ENCODE data around the gene THSD4.

The THSD4 gene

GRCh38 chr15:71623111-71623510, 507.8 kb downstream of the THSD4 start:
- no peak for DNase-seq (ENCODE audit: low read depth in 2 of 2)

DNA sequence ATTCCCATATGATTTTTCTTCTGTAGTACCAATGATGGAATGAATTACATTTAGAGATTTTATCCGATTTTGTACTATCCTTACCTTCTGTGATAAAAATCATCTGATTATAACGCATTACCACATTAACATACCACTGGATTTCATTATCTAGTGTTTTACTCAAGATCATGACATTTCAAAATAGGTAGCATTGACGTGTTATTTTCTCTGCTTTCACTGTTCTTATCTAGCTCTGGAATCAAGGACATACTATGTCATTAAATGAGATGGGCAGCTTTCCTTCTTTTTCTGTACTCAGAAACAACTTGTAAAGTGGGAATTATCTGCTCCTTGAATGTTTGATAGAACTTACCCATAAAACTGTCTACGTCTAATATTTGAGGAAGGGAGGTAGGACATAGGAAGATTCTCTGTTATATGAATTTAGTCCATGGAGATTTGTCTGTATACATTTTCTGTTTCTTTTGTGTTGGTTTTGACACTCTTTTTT, 511.4 kb downstream of the THSD4 start:
- no peak for DNase-seq (ENCODE audit: low read depth in 2 of 2)

DNA sequence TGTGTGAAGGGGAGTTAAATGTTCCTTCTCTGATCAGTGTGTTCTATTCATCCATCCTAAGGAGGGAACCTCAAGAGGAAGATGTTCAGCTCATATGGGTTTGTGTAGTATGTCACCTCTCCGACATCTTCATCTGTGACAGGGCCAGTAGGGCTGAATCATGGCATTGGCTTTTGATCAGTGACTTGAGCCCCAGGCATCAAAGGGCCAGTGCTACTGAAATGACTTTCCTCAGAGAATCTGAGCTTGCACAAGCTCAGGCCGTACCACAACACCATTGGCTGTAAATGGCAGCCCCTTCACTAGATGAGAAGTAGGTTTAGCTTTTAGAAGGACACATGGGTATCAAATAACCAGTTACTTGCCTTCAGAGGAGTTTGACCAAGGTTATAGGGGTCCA, 511.9 kb downstream of the THSD4 start:
- no peak for DNase-seq (ENCODE audit: low read depth in 2 of 2)

- DNase-seq (ENCODE audit: low read depth in 2 of 2) = no peak
These were observed 512.3 kb downstream of the THSD4 start for GRCh38 chr15:71627604-71628003.

GRCh38 chr15:71628988-71629770, 513.9 kb downstream of the THSD4 start:
- DNase-seq (ENCODE audit: low read depth in 2 of 2) = no peak

DNA sequence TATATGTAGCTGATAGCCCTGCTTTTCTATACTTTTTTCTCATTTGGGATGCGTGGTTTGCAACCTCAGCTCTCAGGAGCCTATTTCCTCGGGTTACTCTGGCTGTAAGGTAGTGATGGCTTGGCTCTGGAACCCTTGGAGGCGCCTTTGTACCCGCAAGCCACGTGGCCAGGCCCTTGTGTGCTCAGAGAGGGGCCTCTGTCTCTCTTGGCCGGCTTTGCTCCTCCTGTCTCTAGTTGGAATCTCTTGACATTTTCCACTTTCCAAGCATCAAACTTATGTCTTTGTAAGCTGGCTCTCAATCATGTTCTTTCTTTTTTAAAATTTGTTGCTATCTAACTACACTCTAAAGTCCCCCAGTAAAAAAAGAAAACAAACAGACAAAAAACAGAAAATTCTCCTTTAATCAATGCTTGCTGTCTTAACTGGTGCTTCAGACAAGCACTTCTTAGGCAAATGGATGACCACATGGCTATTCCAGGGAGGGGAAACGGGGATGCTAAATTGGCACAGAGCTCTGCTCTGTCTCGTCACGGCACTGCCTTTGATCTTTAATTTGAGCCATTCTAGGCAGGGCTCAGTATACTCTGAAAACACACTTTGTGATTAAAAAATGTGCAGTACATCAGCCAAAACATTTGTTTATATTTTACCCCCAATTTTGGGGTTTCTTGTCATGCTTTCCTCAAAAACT, 514.7 kb downstream of the THSD4 start:
- DNase-seq (ENCODE audit: low read depth in 2 of 2) = no peak

DNA sequence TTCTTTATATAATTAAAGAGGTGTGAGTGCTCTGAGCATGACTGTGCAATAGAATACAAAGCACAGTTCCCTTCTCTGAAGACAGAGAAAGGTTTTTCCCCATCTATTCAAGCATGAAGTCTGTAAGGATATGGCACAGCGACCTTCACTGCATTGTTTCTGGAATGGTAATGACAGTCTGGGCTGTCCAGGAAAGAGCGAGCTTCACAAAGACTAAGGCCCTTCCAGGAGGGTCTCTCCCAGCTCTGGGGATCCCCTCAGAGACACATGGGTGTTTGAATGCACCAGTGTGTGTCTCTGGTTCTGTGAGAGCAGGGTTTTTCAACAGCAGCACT, 515.2 kb downstream of the THSD4 start:
- DNase-seq (ENCODE audit: low read depth in 2 of 2) = no peak

DNA sequence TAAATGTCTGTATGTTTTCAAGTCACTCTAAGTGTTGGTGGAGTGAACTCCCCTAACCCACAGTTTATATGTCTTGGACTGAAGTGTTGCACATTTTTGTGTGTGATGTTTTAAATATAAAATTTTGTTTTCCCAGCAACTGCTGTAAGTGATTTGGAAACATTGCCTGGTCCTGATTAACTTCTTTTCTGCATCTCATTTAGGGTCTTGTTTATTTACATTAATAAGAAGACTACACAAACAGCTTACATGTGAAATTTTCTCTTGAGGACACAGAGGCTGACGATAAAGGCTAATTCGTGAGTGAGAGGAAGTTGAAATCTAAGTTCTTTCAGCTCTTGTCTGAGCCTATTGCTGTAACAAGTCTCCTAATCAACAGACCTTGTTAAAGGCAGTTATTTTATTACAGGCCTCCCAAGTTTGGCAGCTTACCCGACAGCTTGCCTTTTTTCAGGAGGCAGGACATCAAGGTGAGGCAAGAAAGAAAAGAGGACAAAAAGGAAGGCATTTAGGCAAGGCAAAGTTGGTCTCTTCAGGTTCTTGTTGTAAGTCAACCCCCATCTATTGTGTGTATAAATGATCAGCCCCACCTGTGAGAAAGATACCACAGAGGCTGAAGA, 517.4 kb downstream of the THSD4 start:
- DNase-seq (ENCODE audit: low read depth in 2 of 2) = no peak

DNA sequence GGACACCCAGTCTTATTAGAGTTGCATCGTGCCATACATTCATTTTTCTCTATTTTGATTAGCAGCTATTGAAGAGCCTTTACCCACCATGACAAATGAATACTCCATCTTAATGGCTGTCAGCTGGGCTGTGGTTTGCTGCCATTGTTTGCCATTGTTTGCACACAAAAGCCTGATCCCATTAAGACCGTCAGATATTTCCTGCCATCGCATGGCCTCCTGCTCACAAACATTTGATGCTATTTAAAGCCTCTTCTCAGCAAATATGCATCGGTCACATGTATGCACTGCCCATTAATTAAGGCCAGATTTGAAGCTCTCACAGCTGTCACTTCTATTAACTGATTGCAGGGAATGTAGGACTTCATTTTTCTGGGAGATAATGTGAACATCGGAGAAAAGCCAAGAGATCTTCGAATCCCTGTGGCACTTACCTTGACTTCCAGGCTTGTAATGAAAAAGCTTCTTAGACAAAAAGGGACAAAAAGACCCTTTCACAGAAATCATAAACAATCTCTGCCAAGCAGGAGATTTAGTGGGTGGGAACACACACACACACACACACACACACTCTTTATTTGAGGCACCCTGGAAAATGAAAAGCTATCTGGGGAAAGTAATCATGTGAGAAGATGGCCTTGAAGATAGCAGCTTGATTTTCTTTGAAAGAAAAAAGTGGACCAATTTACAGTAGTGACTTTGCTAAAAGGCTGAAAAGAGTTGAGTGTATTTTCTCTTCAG, 519.7 kb downstream of the THSD4 start:
- DNase-seq (ENCODE audit: low read depth in 2 of 2) = no peak

- DNase-seq (ENCODE audit: low read depth in 2 of 2) = no peak
These were observed 520.5 kb downstream of the THSD4 start for GRCh38 chr15:71635735-71636134.

GRCh38 chr15:71638876-71639275, 523.6 kb downstream of the THSD4 start:
- no peak for DNase-seq (ENCODE audit: low read depth in 2 of 2)

- no peak for DNase-seq (ENCODE audit: low read depth in 2 of 2)
These were observed 524.2 kb downstream of the THSD4 start for GRCh38 chr15:71639471-71639870.

DNA sequence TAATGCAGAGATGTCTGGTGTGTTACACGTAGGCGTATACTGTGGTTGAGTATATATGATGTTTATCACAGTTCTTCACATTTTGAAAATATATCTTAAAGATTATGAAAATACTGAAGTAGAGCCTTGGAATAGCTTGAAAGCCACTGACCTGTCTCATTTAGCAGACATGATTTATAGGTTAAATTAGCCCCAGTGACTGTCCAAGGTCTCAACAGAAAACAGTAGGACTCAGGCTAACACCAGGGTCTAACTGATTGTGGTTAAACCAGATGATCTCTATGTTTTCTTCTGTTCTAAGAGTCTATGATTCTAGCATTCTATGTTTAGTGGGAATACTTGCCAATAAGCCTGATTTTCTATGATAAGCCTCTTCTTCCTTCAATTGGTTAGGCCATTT, 528.6 kb downstream of the THSD4 start:
- DNase-seq (ENCODE audit: low read depth in 2 of 2) = no peak

GRCh38 chr15:71646767-71647486, 531.7 kb downstream of the THSD4 start:
- no peak for DNase-seq (ENCODE audit: low read depth in 2 of 2)

DNA sequence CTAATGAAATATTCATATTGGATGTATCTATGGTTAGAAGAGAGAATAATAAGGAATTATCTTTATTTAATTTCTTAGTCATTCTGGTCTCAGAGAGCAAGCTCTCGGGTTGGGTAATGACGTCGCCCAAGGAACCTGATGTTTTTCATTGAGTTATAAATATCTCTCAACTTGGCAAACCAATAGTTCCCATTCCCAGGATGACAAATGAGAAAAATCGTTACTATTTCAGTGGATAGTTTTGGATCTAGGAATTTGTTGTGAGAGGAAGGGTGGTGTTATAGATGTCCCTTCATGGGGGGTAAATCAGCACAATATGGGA, 532.2 kb downstream of the THSD4 start:
- no peak for DNase-seq (ENCODE audit: low read depth in 2 of 2)

DNA sequence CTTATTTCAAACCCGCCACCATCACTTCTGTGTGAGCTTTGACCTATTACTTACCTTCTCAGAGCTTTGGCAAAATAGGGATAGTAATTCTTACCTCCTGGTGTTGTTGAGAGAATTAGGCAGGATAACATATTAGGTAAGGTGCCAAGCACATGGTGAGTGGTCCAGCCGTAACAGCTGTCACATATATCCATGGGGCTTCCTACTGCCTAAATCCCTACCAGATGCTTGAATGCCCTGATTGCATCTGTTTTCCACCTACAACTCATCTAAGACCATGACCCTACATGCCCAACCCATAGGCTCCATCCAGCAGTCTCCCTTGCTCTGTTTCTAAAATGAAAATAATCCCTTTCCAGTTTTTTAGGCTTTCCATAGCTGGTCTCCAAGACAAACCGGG, 532.8 kb downstream of the THSD4 start:
- DNase-seq (ENCODE audit: low read depth in 2 of 2) = no peak

- no peak for DNase-seq (ENCODE audit: low read depth in 2 of 2)
These were observed 534.6 kb downstream of the THSD4 start for GRCh38 chr15:71649894-71650293.

DNA sequence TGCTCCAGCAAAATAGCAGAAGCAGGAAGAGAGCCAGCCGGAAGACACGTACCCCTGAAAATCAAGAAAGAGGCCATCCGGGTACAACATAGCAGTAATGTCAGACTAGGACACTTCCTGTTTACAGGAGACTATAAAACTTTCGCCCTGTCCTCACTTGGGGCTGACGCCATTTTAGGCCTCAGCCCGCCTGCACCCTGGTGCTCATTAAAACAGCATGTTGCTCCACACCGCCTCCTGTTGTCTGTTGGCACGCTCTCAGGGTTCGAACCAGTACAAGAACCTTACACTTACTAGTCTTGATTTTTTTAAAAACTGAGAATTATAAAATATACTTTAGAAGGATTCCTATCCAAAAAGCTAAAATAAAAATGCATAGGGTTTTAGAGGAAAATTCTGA, 535.3 kb downstream of the THSD4 start:
- DNase-seq (ENCODE audit: low read depth in 2 of 2) = no peak

DNA sequence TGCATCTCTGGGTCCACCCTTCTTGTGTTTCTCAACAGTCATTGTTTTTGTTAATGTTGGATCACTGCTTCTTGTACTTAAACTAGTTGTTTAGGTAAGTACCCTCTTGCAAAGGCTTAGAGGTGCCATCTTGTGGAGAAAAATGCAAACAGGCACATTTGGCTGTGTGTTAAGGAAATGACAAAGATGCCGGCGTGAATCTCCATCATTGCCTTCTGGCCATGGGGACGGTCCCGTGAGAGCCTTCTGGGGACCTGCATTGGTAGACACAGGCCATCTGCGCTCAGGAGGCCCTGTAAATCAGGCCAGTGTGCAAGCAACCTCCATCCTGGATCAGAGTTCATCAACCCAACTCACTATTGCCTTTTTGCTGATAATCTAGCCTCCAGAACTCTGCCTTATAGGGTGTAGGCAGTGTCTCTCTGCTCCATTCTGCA, 536.5 kb downstream of the THSD4 start:
- DNase-seq (ENCODE audit: low read depth in 2 of 2) = no peak

DNA sequence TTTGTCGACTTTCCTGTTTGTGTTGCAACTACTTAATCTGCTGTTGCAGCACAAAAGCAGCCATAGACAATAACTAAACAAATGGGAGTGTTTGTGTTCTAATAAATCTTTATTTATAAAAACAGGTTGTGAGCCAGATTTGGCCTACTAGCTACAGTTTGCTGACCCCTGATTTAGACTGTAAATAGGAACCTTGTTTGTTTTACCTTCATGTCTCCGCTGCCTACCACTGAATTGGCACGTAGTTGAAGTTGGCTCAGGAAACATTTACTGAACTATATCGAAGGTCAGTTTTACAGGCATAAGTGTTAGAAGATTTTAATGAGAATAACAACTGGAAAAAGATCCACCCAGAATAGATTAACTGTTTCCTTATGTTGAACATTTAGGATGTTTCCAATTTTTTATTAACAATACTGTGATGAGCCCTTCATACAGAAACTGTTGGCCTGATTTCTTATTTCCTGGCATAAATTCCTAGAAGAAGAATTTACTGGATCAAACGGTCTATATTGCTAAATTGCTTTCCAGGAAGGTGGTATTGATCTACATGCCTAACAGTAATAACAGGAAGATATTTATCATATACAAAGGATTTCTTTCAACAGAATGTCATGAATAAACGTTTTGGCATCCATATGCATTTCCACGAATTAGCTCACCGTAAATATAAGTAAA, 538.9 kb downstream of the THSD4 start:
- DNase-seq (ENCODE audit: low read depth in 2 of 2) = no peak

DNA sequence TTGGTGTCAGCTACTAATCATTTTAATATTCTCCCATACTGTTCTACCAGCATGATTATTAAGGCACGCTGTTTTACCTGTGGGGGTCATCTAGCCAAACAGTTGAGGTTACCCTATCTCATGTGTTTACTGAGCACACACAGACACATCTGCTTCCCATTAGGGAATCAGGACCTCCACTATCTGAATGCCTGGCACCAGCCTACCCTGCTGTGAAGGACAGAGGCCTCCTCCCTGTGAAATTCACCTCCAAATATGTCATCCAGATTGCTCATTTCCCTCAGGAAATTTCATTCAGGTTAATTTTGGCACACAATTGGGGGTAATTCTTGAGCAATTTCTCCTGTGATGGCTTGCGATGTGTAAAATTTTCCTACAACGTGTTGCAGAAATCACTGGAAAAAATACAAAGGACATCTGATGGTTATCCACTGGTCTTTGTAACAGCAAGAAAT, 539.5 kb downstream of the THSD4 start:
- DNase-seq (ENCODE audit: low read depth in 2 of 2) = no peak
